GM23248 (cell line): Measurements from ENCODE around the gene SDR42E1.

ENCODE experiments used
- EZH2 ChIP-seq: fragments of 200-600 bp; sonication (generic); IDR thresholded peaks from 2 replicates; pipeline ENCODE4 v1.6.1; 2018; ENCODE audit warnings: antibody characterized with exemption, mild to moderate bottlenecking; ENCODE audit not compliant: insufficient read depth, poor library complexity, severe bottlenecking
- EZH2phosphoT487 ChIP-seq: fragments of 200-600 bp; sonication (generic); IDR thresholded peaks from 2 replicates; pipeline ENCODE4 v1.6.1; 2018; ENCODE audit warnings: antibody characterized with exemption, moderate library complexity, mild to moderate bottlenecking, low read depth; ENCODE audit not compliant: insufficient read depth

GRCh38 chr16:82005027-82005830 lies 6.0 kb downstream of the SDR42E1 start:
- TF ChIP-seq EZH2, result no peak
- no peak for TF ChIP-seq EZH2phosphoT487
